ENCODE results near the gene USP24.

Gene USP24, protein sequence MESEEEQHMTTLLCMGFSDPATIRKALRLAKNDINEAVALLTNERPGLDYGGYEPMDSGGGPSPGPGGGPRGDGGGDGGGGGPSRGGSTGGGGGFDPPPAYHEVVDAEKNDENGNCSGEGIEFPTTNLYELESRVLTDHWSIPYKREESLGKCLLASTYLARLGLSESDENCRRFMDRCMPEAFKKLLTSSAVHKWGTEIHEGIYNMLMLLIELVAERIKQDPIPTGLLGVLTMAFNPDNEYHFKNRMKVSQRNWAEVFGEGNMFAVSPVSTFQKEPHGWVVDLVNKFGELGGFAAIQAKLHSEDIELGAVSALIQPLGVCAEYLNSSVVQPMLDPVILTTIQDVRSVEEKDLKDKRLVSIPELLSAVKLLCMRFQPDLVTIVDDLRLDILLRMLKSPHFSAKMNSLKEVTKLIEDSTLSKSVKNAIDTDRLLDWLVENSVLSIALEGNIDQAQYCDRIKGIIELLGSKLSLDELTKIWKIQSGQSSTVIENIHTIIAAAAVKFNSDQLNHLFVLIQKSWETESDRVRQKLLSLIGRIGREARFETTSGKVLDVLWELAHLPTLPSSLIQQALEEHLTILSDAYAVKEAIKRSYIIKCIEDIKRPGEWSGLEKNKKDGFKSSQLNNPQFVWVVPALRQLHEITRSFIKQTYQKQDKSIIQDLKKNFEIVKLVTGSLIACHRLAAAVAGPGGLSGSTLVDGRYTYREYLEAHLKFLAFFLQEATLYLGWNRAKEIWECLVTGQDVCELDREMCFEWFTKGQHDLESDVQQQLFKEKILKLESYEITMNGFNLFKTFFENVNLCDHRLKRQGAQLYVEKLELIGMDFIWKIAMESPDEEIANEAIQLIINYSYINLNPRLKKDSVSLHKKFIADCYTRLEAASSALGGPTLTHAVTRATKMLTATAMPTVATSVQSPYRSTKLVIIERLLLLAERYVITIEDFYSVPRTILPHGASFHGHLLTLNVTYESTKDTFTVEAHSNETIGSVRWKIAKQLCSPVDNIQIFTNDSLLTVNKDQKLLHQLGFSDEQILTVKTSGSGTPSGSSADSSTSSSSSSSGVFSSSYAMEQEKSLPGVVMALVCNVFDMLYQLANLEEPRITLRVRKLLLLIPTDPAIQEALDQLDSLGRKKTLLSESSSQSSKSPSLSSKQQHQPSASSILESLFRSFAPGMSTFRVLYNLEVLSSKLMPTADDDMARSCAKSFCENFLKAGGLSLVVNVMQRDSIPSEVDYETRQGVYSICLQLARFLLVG (N-terminal part only)

GRCh38 chr1:55215194-55216021, at the start of gene USP24:
USP24 (minus strand) TSS chr1:55215364; CDS start chr1:55215113, 251 bp downstream.
- in situ Hi-C loops (cut with MboI; ENCODE audit: low sequenced_read_pairs), result no loop called here

- in situ Hi-C loops (cut with MboI; ENCODE audit: low sequenced_read_pairs), result no loop called here
Observed at GRCh38 chr1:55262822-55263221, 47.7 kb upstream of the USP24 start.

DNA sequence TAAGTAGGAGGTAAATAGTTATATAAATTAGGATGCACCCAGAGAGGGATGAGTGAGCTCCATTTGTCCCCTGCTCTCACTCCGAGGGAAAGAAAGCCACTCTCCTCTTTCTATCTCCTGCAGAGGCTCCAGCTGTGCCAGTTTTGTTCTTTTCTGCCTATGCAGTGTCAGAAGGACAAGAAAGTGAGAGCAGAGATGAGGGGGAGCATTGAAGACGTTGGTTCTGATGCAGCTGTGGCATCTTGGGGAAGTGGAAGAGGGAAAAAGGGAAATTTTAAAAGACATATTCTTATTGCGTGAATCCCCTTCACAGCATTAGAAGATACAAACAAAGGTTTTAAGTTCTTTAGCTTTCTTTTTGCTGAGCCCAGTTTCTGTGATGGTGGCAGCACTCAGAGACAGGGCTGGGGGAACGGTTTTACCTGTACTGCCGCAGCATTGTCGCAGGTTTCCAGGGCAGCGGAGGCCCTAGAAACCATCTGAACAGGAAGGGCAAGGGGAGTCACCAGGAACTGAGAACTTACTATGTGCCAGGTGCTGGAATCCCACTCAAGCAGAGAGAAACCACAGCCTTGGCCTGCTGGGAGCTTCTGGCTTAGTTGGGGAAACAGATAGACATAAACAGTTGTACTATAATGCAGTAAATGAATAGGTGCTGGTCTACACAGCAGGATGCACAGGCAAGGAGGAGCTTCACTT, 44.9 kb upstream of the USP24 start:
- in situ Hi-C loops (cut with MboI; ENCODE audit: low sequenced_read_pairs), result no loop called here

DNA sequence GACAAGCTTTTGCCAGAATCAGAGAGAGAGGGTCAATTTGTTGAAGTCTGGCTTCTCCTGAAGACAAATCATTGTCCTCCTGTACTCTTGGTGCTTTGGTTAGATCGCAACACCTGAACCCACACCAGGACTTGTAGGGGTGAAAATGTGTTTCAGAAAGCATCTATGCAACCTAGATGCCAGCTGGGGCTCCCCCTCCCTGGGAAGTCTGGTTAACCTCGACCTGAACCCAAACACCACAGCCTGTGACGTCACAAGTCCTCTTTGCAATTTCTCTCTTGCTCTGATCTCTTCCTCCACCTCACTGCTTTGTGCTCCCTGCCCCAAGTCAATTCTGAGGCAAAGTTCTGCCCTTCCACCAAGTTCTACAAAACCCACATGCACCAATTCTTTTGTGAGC, 42.8 kb upstream of the USP24 start:
- in situ Hi-C loops (cut with MboI; ENCODE audit: low sequenced_read_pairs), result no loop called here

DNA sequence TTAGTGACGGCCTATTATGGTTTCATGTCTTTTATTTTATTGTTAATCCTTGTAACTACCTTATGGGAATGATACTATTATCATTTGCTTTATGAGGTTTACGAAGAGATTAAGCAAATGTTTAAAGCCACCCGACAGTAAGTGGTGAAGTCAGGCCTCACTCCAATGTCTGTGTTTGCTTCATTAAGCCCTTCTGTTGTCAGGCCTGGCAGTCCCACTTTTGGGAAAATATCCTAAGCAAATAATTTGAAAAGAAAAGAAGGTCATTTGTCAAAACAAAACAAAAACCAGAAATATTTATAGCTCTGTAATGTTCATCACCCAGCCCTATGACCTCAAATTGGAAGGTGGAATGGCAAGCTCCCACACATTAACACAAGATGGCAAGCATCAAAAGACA, 40.7 kb upstream of the USP24 start:
- in situ Hi-C loops (cut with MboI; ENCODE audit: low sequenced_read_pairs), result no loop called here

DNA sequence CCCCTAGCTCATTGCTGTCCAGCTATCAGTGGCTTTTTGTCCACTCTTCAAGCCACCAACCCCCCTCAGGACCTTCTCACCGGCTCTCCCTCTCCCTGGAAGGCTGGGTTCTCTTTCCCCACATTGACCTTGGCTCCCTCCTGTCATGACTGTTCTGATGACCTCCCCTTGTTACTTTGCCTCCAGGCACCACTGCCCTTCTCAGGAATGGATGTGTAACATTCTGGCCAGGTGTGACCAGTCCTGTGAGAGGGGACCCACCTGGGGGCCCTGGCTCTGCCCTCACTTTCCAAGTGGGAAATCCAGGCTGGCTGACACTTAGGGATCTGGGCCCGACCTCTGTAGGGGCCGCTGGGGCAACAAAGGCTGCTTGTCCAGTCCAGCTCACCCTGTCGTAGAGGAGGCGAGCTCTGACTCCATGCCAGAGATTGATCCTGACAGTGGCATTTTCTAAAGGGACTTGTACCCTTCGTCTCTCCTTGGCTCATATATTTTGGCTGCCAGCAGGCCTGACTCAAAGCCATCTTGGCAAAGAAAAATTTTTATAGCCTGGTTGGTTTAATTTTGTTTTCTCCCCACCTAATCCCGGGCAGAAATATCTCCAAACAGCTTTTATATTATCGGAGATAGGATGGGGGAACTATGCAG, 37.9 kb upstream of the USP24 start:
- in situ Hi-C loops (cut with MboI; ENCODE audit: low sequenced_read_pairs), result no loop called here

DNA sequence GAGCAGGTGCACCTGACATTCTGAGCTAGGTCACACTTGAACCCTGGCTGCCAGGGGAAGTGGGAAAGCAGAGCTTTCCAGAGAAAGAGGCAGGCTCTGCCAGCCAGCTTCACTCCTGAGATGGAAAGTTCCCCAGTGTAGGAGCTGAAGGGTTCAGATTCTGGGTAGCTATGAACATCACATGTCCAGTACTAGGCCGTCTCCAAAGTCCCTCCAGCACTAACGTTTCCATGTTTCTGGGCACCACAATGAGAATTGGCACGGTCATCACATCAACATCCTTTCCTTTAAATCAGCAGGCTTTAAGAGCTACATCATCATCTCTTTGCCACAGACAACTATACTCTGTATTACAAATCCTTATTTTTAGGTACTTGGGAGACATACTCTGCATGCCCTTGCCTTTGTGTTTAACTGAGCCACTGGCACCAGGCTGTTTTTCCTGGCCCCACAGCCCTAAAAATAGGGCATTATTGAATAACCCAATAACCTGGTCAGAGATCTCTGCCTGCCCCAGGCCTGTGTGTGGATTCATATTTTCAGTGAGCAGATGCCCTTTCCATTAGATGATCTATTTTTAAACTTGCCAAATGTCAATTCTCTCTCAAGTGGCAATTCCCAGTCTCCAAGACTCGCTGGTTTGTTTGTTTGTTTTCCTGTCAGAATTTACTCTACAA, 35.4 kb upstream of the USP24 start:
- in situ Hi-C loops (cut with MboI; ENCODE audit: low sequenced_read_pairs), result no loop called here

GRCh38 chr1:55249646-55250398, 34.7 kb upstream of the USP24 start:
- in situ Hi-C loops (cut with MboI; ENCODE audit: low sequenced_read_pairs), result no loop called here

GRCh38 chr1:55246896-55247295, 31.7 kb upstream of the USP24 start:
- in situ Hi-C loops (cut with MboI; ENCODE audit: low sequenced_read_pairs), result no loop called here

DNA sequence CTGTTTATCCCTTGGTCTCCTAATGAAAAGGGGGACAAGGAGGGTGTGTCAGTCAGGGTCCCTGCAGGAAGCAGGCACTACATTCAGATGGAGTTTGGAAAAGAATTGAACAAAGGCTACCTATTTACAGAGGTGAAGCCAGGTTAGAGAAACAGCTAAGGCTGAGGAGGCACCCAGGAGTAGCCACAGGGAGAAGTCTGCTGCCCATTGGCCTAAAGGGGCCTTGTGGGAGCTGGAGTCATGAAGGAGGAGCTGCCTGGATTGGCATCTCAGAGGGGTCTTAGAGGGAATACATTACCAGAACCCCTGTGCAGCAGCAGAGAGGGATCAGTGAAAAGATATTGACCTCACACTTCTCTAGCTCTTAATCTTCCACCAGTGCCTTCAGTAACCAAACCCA, 31.2 kb upstream of the USP24 start:
- in situ Hi-C loops (cut with MboI; ENCODE audit: low sequenced_read_pairs), result no loop called here

- in situ Hi-C loops (cut with MboI; ENCODE audit: low sequenced_read_pairs), result no loop called here
Observed at GRCh38 chr1:55245781-55246180, 30.6 kb upstream of the USP24 start.

GRCh38 chr1:55244476-55245099, 29.4 kb upstream of the USP24 start:
- in situ Hi-C loops (cut with MboI; ENCODE audit: low sequenced_read_pairs), result no loop called here

DNA sequence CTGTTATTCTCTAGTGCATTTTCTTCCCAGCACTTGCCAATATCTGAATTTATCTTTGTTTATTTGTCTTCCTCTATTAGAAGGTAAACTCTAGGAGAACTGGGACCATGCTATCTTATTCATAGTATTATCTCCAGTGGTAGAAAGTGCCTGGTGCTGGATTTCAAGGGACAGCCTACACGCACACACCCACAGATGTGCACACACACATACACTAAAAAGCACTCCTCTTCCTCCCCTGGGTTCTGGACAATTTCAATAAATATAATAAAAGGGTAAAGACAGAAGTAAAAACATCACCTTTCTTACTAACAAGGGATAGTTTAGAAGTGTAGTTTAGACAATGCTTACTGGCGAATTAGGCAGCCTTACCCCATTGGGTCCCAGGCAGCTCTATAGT, 28.5 kb upstream of the USP24 start:
- in situ Hi-C loops (cut with MboI; ENCODE audit: low sequenced_read_pairs), result no loop called here

DNA sequence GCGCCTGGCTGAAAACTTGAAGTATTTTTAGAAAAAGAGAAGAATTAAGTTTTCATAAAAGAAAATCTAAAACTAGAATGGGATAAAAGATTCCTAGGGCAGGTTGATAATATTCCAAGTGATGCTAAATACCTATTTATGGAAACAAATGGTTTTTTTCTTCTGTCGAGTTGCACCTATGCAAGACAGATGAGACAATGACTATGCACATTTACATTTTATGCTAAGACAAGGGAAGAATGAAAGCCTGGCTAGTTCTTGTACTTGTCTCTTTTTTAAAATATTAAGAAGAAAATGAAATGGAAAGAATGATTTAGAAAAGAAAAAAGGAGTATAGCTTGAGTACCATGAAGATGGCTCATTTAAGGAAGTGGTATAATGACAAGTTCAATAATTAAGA, 24.4 kb upstream of the USP24 start:
- in situ Hi-C loops (cut with MboI; ENCODE audit: low sequenced_read_pairs), result no loop called here

GRCh38 chr1:55235722-55236121, 20.6 kb upstream of the USP24 start:
- in situ Hi-C loops (cut with MboI; ENCODE audit: low sequenced_read_pairs), result no loop called here

- in situ Hi-C loops (cut with MboI; ENCODE audit: low sequenced_read_pairs), result no loop called here
Observed at GRCh38 chr1:55234016-55234415, 18.9 kb upstream of the USP24 start.

GRCh38 chr1:55233145-55233777, 18.1 kb upstream of the USP24 start:
- in situ Hi-C loops (cut with MboI; ENCODE audit: low sequenced_read_pairs), result no loop called here
